Measurements from ENCODE around the gene CAMK2D. TPM values are rescaled to one million over a fixed set of nuclear protein-coding genes. Genes with fewer than 3 reads are reported as not detected.
"Not testable (repeated sequence)": the region's sequence is repeated elsewhere in the genome, so short reads cannot be mapped to it uniquely, and the experiment has no call there.

CAMK2D gene
- total RNA-seq, 4 donors from 2014 or later, result 57.3 to 78.4 (median 61.8) TPM

- DNase-seq, result no peak
- 89 to 90% methylated on average over 2 of the region's 2 CpGs for WGBS, 2 donors
- Histone ChIP-seq H3K4me1 (peaks cover 4 to 16% of the 10 kb centered on the region in 2 donors), H3K27ac (no peak overlapping the region), H3K27me3 (no peaks in the 10 kb centered on the region), H3K36me3 (no peaks in the 10 kb centered on the region), H3K9me3 (no peaks in the 10 kb centered on the region), H3K4me3 (replicated peaks in 1 of 3) (no peak overlapping the region)
- TF ChIP-seq CTCF (IDR thresholded peaks at IDR 0.05) (no peak), POLR2A (IDR thresholded peaks at IDR 0.05) (no peak)
- intact Hi-C loops (cut with DNase I), result no loop called here
Observed at GRCh38 chr4:113707048-113707447, 54.5 kb downstream of the CAMK2D start.

GRCh38 chr4:113705097-113705496, 56.4 kb downstream of the CAMK2D start:
- H3K36me3 ChIP-seq; DNase-seq; H3K9me3 ChIP-seq; H3K4me3 ChIP-seq (replicated peaks in 1 of 3); H3K27ac ChIP-seq; intact Hi-C loops (cut with DNase I); H3K27me3 ChIP-seq: not testable (repeated sequence)
- WGBS, 2 donors, result 96 to 98% methylated on average over 6 of the region's 6 CpGs
- H3K4me1 ChIP-seq, result peaks cover 2 to 26% of the 10 kb centered on the region in 2 donors

- H3K36me3 ChIP-seq; H3K27me3 ChIP-seq; H3K27ac ChIP-seq; intact Hi-C loops (cut with DNase I); H3K4me3 ChIP-seq (replicated peaks in 1 of 3); DNase-seq; H3K9me3 ChIP-seq: not testable (repeated sequence)
- H3K4me1 ChIP-seq, result peaks cover 8 to 19% of the 10 kb centered on the region in 2 donors
- WGBS, 2 donors, result 98% methylated on average over 3 of the region's 3 CpGs
Observed at GRCh38 chr4:113702596-113702995, 58.9 kb downstream of the CAMK2D start.

GRCh38 chr4:113701169-113701568, 60.4 kb downstream of the CAMK2D start:
- 34 to 37% methylated on average over 1 of the region's 1 CpG for WGBS, 2 donors
- no peaks in the 10 kb centered on the region for H3K27me3 ChIP-seq
- no peak for DNase-seq
- TF ChIP-seq POLR2A (IDR thresholded peaks at IDR 0.05) (no peak), CTCF (IDR thresholded peaks at IDR 0.05) (no peak)
- H3K4me3 ChIP-seq (replicated peaks in 1 of 3), result no peak overlapping the region
- H3K36me3 ChIP-seq, result no peaks in the 10 kb centered on the region
- H3K9me3 ChIP-seq, result no peaks in the 10 kb centered on the region
- intact Hi-C loops (cut with DNase I), result no loop called here
- H3K4me1 ChIP-seq, result peaks cover 8 to 19% of the 10 kb centered on the region in 2 donors
- peak overlapping the region in 2 of 3 donors; percentile 75 to 78 for H3K27ac ChIP-seq

GRCh38 chr4:113700602-113701150, 60.9 kb downstream of the CAMK2D start:
- intact Hi-C loops (cut with DNase I), result no loop called here
- no peak overlapping the region for H3K4me3 ChIP-seq (replicated peaks in 1 of 3)
- WGBS, 2 donors, result 26 to 33% methylated on average over 2 of the region's 2 CpGs
- H3K27ac ChIP-seq, result peak overlapping the region in 2 of 3 donors; percentile 75 to 78
- no peaks in the 10 kb centered on the region for H3K36me3 ChIP-seq
- no peaks in the 10 kb centered on the region for H3K9me3 ChIP-seq
- peak; percentile 58 to 67 for DNase-seq
- peaks cover 8 to 19% of the 10 kb centered on the region in 2 donors for H3K4me1 ChIP-seq
- H3K27me3 ChIP-seq, result no peaks in the 10 kb centered on the region
- no peak for TF ChIP-seq CTCF (IDR thresholded peaks at IDR 0.05)
- TF ChIP-seq POLR2A (IDR thresholded peaks at IDR 0.05), result no peak

GRCh38 chr4:113699772-113700171, 61.8 kb downstream of the CAMK2D start:
- peak overlapping the region; percentile 57 to 78 (median 75) for H3K27ac ChIP-seq
- H3K9me3 ChIP-seq, result no peaks in the 10 kb centered on the region
- DNase-seq, result no peak
- H3K27me3 ChIP-seq, result no peaks in the 10 kb centered on the region
- WGBS, 2 donors, result 95% methylated on average over 2 of the region's 2 CpGs
- intact Hi-C loops (cut with DNase I), result no loop called here
- H3K4me1 ChIP-seq, result peaks cover 8 to 19% of the 10 kb centered on the region in 2 donors
- no peaks in the 10 kb centered on the region for H3K36me3 ChIP-seq
- no peak overlapping the region for H3K4me3 ChIP-seq (replicated peaks in 1 of 3)
- TF ChIP-seq CTCF (IDR thresholded peaks at IDR 0.05) (no peak), POLR2A (IDR thresholded peaks at IDR 0.05) (no peak)

Data from thyroid gland (tissue), 4 donors.